HFF-Myc (cell line): ENCODE data around the gene RAG2.

Experiments used
- DNase-seq: peaks from one replicate; pipeline ENCODE4 v3.0.0-alpha.2; 2011; ENCODE audit warnings: low read depth; ENCODE audit errors: extremely low read depth
- H3K4me3 ChIP-seq: replicated peaks from 2 replicates; pipeline ENCODE4 v1.5.1; 2011; ENCODE audit warnings: low read depth, mild to moderate bottlenecking, control low read depth, low read length
- CTCF ChIP-seq: IDR thresholded peaks from 2 replicates; pipeline ENCODE4 v1.5.1; 2012; ENCODE audit warnings: mild to moderate bottlenecking, low read depth, low read length, control low read depth; ENCODE audit errors: missing control alignments

The RAG2 gene

GRCh38 chr11:36569095-36569494 is 28.9 kb downstream of the RAG2 start:
- no peak for DNase-seq
- TF ChIP-seq CTCF, result no peak
- no peak overlapping the region for H3K4me3 ChIP-seq

GRCh38 chr11:36567694-36568093 is 30.3 kb downstream of the RAG2 start, which contains the start of gene RAG1:
RAG1 (plus strand) TSS chr11:36568007; CDS start chr11:36573305, 5,298 bp downstream.
- TF ChIP-seq CTCF, result no peak
- DNase-seq, result no peak
- no peak within 1 kb of the TSS for H3K4me3 ChIP-seq

DNA sequence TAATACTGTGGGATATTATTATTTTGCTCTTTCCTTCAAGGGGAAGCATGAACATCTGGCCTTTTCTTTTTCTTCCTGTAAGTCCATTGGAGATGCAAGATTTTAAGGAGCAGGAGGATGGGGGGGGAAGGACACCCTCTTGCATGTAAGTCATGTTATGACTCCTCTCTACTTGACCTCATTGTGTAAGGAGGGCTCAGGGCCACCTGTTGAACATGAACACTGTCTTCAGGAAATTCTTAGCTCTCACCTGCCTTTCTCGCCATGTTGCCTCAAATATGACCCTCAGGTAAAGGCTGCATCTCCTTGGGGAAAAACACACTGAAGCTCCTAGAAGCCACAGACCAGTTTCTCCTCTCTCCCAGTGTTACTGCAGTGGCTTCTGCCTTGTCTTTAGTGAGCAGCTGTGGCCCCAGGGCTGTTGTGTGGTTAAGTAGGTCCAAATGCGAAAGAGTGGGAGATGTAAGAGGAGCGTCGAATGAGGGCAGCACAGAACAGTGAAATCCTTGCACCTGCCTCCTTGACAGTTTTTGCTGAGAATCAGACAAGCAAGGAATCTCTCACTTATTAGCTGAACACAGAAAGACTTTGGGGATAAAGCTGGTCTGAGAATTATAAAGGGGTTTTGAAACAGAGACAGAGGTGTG is 31.5 kb downstream of the RAG2 start:
- no peak overlapping the region for H3K4me3 ChIP-seq
- no peak for TF ChIP-seq CTCF
- no peak for DNase-seq

DNA sequence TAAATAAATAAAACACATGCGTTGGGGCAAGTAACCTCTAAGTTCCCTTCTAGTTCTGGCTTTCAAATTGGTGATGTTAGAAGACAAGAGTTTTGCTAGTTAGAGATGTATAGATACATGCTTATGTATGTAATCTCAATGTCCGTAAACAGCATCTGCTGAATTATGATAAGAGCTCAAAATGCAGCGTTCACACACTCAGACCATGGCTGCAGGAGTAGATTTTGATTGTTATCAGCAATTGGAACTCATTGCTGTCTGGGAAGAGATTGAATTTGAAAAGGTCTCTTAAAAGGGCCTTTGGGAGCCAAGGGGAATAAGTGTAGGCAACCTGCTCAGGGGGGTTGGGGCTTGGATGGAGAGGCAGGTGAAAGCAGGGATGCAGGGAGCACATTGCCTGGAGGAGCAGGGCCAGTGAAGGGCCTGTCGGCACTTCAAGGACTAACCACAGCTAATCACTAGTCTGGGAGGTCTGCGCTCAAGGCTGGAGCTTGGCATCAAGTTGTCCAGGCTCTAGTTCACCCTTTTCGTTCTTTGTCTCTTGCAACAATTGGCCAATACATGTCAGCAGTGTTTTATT is 32.9 kb downstream of the RAG2 start:
- TF ChIP-seq CTCF, result no peak
- DNase-seq, result no peak
- H3K4me3 ChIP-seq, result no peak overlapping the region

GRCh38 chr11:36564376-36565030 is 33.5 kb downstream of the RAG2 start:
- H3K4me3 ChIP-seq, result peak overlapping the region; percentile 20; the same call in 1 of the 2 replicates
- DNase-seq, result peak; percentile 25
- TF ChIP-seq CTCF, result peak; percentile 66

GRCh38 chr11:36558571-36559413 is 39.2 kb downstream of the RAG2 start:
- no peak for DNase-seq
- H3K4me3 ChIP-seq, result no peak overlapping the region
- no peak for TF ChIP-seq CTCF
